ENCODE results near the gene PREX1.

PREX1 gene

GRCh38 chr20:48621376-48622078 is 206.3 kb downstream of the PREX1 start:
- Histone ChIP-seq H3K27ac (ENCODE audit: low read depth, low read length) (no peak overlapping the region), H3K27me3 (ENCODE audit: control insufficient read depth, insufficient read depth, low read length) (no peaks in the 10 kb centered on the region), H3K9ac (ENCODE audit: low read length) (no peak overlapping the region), H3K36me3 (ENCODE audit: control insufficient read depth, insufficient read depth, low read length) (peaks cover 3% of the 10 kb centered on the region; the same call in 1 of the 2 replicates), H3K4me3 (ENCODE audit: low read depth, low read length) (no peak overlapping the region), H3K9me3 (ENCODE audit: control insufficient read depth, insufficient read depth, low read depth, low read length) (no peaks in the 10 kb centered on the region), H3K4me1 (ENCODE audit: control insufficient read depth, insufficient read depth, low read length) (peaks cover 7% of the 10 kb centered on the region; the same call in 1 of the 2 replicates)

- Histone ChIP-seq H3K36me3 (ENCODE audit: control insufficient read depth, insufficient read depth, low read length) (peaks cover 3% of the 10 kb centered on the region; the same call in 1 of the 2 replicates), H3K27ac (ENCODE audit: low read depth, low read length) (no peak overlapping the region; the same call in 1 of the 2 replicates), H3K27me3 (ENCODE audit: control insufficient read depth, insufficient read depth, low read length) (no peaks in the 10 kb centered on the region), H3K9ac (ENCODE audit: low read length) (peak overlapping the region; percentile 29), H3K4me1 (ENCODE audit: control insufficient read depth, insufficient read depth, low read length) (peaks cover 7% of the 10 kb centered on the region; the same call in 1 of the 2 replicates), H3K4me3 (ENCODE audit: low read depth, low read length) (peak overlapping the region; percentile 52), H3K9me3 (ENCODE audit: control insufficient read depth, insufficient read depth, low read depth, low read length) (no peaks in the 10 kb centered on the region)
Measured at GRCh38 chr20:48620507-48621375, 207.1 kb downstream of the PREX1 start.

- Histone ChIP-seq H3K9ac (ENCODE audit: low read length) (no peak overlapping the region), H3K4me1 (ENCODE audit: control insufficient read depth, insufficient read depth, low read length) (peaks cover 7% of the 10 kb centered on the region; the same call in 1 of the 2 replicates)
Measured at GRCh38 chr20:48620154-48620506, 207.7 kb downstream of the PREX1 start.

GRCh38 chr20:48619126-48620101 is 208.4 kb downstream of the PREX1 start:
- H3K27ac ChIP-seq (ENCODE audit: low read depth, low read length): no peak overlapping the region
- H3K36me3 ChIP-seq (ENCODE audit: control insufficient read depth, insufficient read depth, low read length): no peaks in the 10 kb centered on the region
- H3K9ac ChIP-seq (ENCODE audit: low read length): no peak overlapping the region
- H3K9me3 ChIP-seq (ENCODE audit: control insufficient read depth, insufficient read depth, low read depth, low read length): no peaks in the 10 kb centered on the region
- peaks cover 5% of the 10 kb centered on the region; the same call in 1 of the 2 replicates for H3K4me1 ChIP-seq (ENCODE audit: control insufficient read depth, insufficient read depth, low read length)
- H3K27me3 ChIP-seq (ENCODE audit: control insufficient read depth, insufficient read depth, low read length): no peaks in the 10 kb centered on the region
- no peak overlapping the region for H3K4me3 ChIP-seq (ENCODE audit: low read depth, low read length)

More at GRCh38 chr20:48620154-48620506, 207.7 kb downstream of the PREX1 start:
- H3K27me3 ChIP-seq (ENCODE audit: control insufficient read depth, insufficient read depth, low read length): no peaks in the 10 kb centered on the region
- no peak overlapping the region for H3K4me3 ChIP-seq (ENCODE audit: low read depth, low read length)
- no peaks in the 10 kb centered on the region; the same call in 1 of the 2 replicates for H3K36me3 ChIP-seq (ENCODE audit: control insufficient read depth, insufficient read depth, low read length)
- H3K27ac ChIP-seq (ENCODE audit: low read depth, low read length): no peak overlapping the region
- no peaks in the 10 kb centered on the region for H3K9me3 ChIP-seq (ENCODE audit: control insufficient read depth, insufficient read depth, low read depth, low read length)

- H3K4me1 ChIP-seq (ENCODE audit: control insufficient read depth, insufficient read depth, low read length): peaks cover 3% of the 10 kb centered on the region; the same call in 1 of the 2 replicates
- no peak overlapping the region for H3K27ac ChIP-seq (ENCODE audit: low read depth, low read length)
- H3K36me3 ChIP-seq (ENCODE audit: control insufficient read depth, insufficient read depth, low read length): no peaks in the 10 kb centered on the region
Measured at GRCh38 chr20:48618631-48619030, 209.2 kb downstream of the PREX1 start.

GRCh38 chr20:48618052-48618451 is 209.7 kb downstream of the PREX1 start:
- H3K4me3 ChIP-seq (ENCODE audit: low read depth, low read length): no peak overlapping the region
- H3K4me1 ChIP-seq (ENCODE audit: control insufficient read depth, insufficient read depth, low read length): peaks cover 3% of the 10 kb centered on the region; the same call in 1 of the 2 replicates
- no peak overlapping the region for H3K27ac ChIP-seq (ENCODE audit: low read depth, low read length)
- no peaks in the 10 kb centered on the region for H3K9me3 ChIP-seq (ENCODE audit: control insufficient read depth, insufficient read depth, low read depth, low read length)
- no peaks in the 10 kb centered on the region for H3K36me3 ChIP-seq (ENCODE audit: control insufficient read depth, insufficient read depth, low read length)
- H3K9ac ChIP-seq (ENCODE audit: low read length): no peak overlapping the region
- no peaks in the 10 kb centered on the region for H3K27me3 ChIP-seq (ENCODE audit: control insufficient read depth, insufficient read depth, low read length)

More at GRCh38 chr20:48618631-48619030, 209.2 kb downstream of the PREX1 start:
- Histone ChIP-seq H3K27me3 (ENCODE audit: control insufficient read depth, insufficient read depth, low read length) (no peaks in the 10 kb centered on the region), H3K9me3 (ENCODE audit: control insufficient read depth, insufficient read depth, low read depth, low read length) (no peaks in the 10 kb centered on the region), H3K9ac (ENCODE audit: low read length) (no peak overlapping the region), H3K4me3 (ENCODE audit: low read depth, low read length) (no peak overlapping the region)

- H3K9ac ChIP-seq (ENCODE audit: low read length): no peak overlapping the region
Measured at GRCh38 chr20:48617481-48617880, 210.3 kb downstream of the PREX1 start.

GRCh38 chr20:48616481-48616880 is 211.3 kb downstream of the PREX1 start:
- H3K4me1 ChIP-seq (ENCODE audit: control insufficient read depth, insufficient read depth, low read length): peaks cover 3% of the 10 kb centered on the region; the same call in 1 of the 2 replicates
- no peak overlapping the region for H3K27ac ChIP-seq (ENCODE audit: low read depth, low read length)
- no peaks in the 10 kb centered on the region for H3K36me3 ChIP-seq (ENCODE audit: control insufficient read depth, insufficient read depth, low read length)
- H3K9ac ChIP-seq (ENCODE audit: low read length): no peak overlapping the region
- no peaks in the 10 kb centered on the region for H3K9me3 ChIP-seq (ENCODE audit: control insufficient read depth, insufficient read depth, low read depth, low read length)
- H3K4me3 ChIP-seq (ENCODE audit: low read depth, low read length): no peak overlapping the region
- no peaks in the 10 kb centered on the region for H3K27me3 ChIP-seq (ENCODE audit: control insufficient read depth, insufficient read depth, low read length)

More at GRCh38 chr20:48617481-48617880, 210.3 kb downstream of the PREX1 start:
- Histone ChIP-seq H3K36me3 (ENCODE audit: control insufficient read depth, insufficient read depth, low read length) (no peaks in the 10 kb centered on the region), H3K9me3 (ENCODE audit: control insufficient read depth, insufficient read depth, low read depth, low read length) (no peaks in the 10 kb centered on the region), H3K27ac (ENCODE audit: low read depth, low read length) (no peak overlapping the region), H3K4me1 (ENCODE audit: control insufficient read depth, insufficient read depth, low read length) (peaks cover 3% of the 10 kb centered on the region; the same call in 1 of the 2 replicates), H3K27me3 (ENCODE audit: control insufficient read depth, insufficient read depth, low read length) (no peaks in the 10 kb centered on the region), H3K4me3 (ENCODE audit: low read depth, low read length) (no peak overlapping the region)

GRCh38 chr20:48615871-48616270 is 211.9 kb downstream of the PREX1 start:
- H3K27me3 ChIP-seq (ENCODE audit: control insufficient read depth, insufficient read depth, low read length): no peaks in the 10 kb centered on the region
- H3K4me1 ChIP-seq (ENCODE audit: control insufficient read depth, insufficient read depth, low read length): peaks cover 3% of the 10 kb centered on the region; the same call in 1 of the 2 replicates
- H3K4me3 ChIP-seq (ENCODE audit: low read depth, low read length): no peak overlapping the region
- no peak overlapping the region for H3K27ac ChIP-seq (ENCODE audit: low read depth, low read length)
- H3K36me3 ChIP-seq (ENCODE audit: control insufficient read depth, insufficient read depth, low read length): no peaks in the 10 kb centered on the region
- H3K9me3 ChIP-seq (ENCODE audit: control insufficient read depth, insufficient read depth, low read depth, low read length): no peaks in the 10 kb centered on the region
- H3K9ac ChIP-seq (ENCODE audit: low read length): no peak overlapping the region

- Histone ChIP-seq H3K9ac (ENCODE audit: low read length) (no peak overlapping the region), H3K4me3 (ENCODE audit: low read depth, low read length) (no peak overlapping the region), H3K27me3 (ENCODE audit: control insufficient read depth, insufficient read depth, low read length) (no peaks in the 10 kb centered on the region), H3K36me3 (ENCODE audit: control insufficient read depth, insufficient read depth, low read length) (no peaks in the 10 kb centered on the region), H3K9me3 (ENCODE audit: control insufficient read depth, insufficient read depth, low read depth, low read length) (no peaks in the 10 kb centered on the region), H3K4me1 (ENCODE audit: control insufficient read depth, insufficient read depth, low read length) (peaks cover under 1% of the 10 kb centered on the region; the same call in 1 of the 2 replicates), H3K27ac (ENCODE audit: low read depth, low read length) (no peak overlapping the region)
Measured at GRCh38 chr20:48614593-48615274, 213.1 kb downstream of the PREX1 start.
